K562 (cell line): Measurements from ENCODE around the gene PTPRT. TPM values are rescaled to one million over a fixed set of nuclear protein-coding genes. Genes with fewer than 3 reads are reported as not detected.

Experiments
- ATAC-seq: fragments of 200-7000 bp; cut with Tn5 transposase; 3 replicates; pipeline ENCODE4 v1.9.1; 2020; ENCODE audit warnings: moderate library complexity
- BruUV-seq: library from RNA; stranded (reverse); fragments of 400-500 nt; replicated peaks from 2 replicates; lab custom pipeline; 2021; lab: Mats Ljungman, UMichigan
- CTCF ChIA-PET: fragments of 300-600 bp; formaldehyde crosslinking; extraction: SDS; loops from one replicate; lab custom pipeline; 2021; ENCODE audit warnings: low intra/inter-chr PET ratio; lab: Yijun Ruan, JAX
- POLR2A ChIA-PET: fragments of 300-600, 350-650 bp; sonication (Branson Sonifier 250); formaldehyde crosslinking; extraction: SDS; loops from one replicate; lab custom pipeline; 2021; ENCODE audit warnings: antibody characterized with exemption, inconsistent platforms; lab: Yijun Ruan, JAX
- DNase-seq, 4 experiments: peaks; one replicate each; pipeline versions ENCODE4 v3.0.0 to v3.0.0-alpha.2; 2011 to 2018; ENCODE audit warnings: low spot score in 3 of 4, mixed read lengths in 3 of 4; ENCODE audit errors: extremely low read depth in 1 of 4
- FAIRE-seq: peaks from 2 replicates; lab custom pipeline; 2011; peaks lifted over from hg19 to GRCh38; lab: Jason Lieb, UNC
- H2AFZ ChIP-seq: 2 replicates; pipeline ENCODE4 v1.6.0; 2011; ENCODE audit warnings: low read depth, low read length, control low read depth, inconsistent platforms
- H3K27ac ChIP-seq: fragments of 200-600 bp; 3 replicates; pipeline ENCODE4 v1.8.0; 2011; ENCODE audit warnings: low read depth, mild to moderate bottlenecking, control low read depth, inconsistent platforms, low read length, moderate library complexity, mixed read lengths; ENCODE audit errors: extremely low read depth
- H3K27me3 ChIP-seq, 2 experiments: fragments of 300-600 bp in 1 of 2; 2 replicates in 1 of 2; 3 replicates in 1 of 2; pipeline versions ENCODE4 v1.6.0 to v1.8.0; 2011; ENCODE audit warnings: inconsistent platforms in 2 of 2, low read length in 2 of 2, mild to moderate bottlenecking in 1 of 2, mixed read lengths in 1 of 2, moderate library complexity in 1 of 2; ENCODE audit not compliant: control insufficient read depth in 2 of 2, insufficient read depth in 2 of 2
- H3K36me3 ChIP-seq: fragments of 300-600 bp; 3 replicates; pipeline ENCODE4 v1.8.0; 2011; ENCODE audit warnings: mild to moderate bottlenecking, low read length, inconsistent platforms; ENCODE audit not compliant: control insufficient read depth, insufficient read depth
- H3K4me1 ChIP-seq, 2 experiments: fragments of 200-600 bp in 1 of 2; replicated peaks in 1 of 2; 2 replicates in 1 of 2; 3 replicates in 1 of 2; pipeline versions ENCODE4 v1.5.1 to v1.8.0; 2011; ENCODE audit warnings: inconsistent platforms in 2 of 2, low read length in 2 of 2, mild to moderate bottlenecking in 1 of 2, mixed read lengths in 1 of 2, moderate library complexity in 1 of 2; ENCODE audit not compliant: control insufficient read depth in 2 of 2, insufficient read depth in 2 of 2
- H3K4me2 ChIP-seq: 2 replicates; pipeline ENCODE4 v1.6.1; 2011; ENCODE audit warnings: low read length, control low read depth, inconsistent platforms, mixed read lengths; ENCODE audit not compliant: insufficient read depth
- H3K4me3 ChIP-seq: fragments of 200-600 bp; sonication (generic), shearing (Covaris generic); 2 replicates; pipeline ENCODE4 v1.5.1; 2016; ENCODE audit warnings: control low read depth, inconsistent platforms
- H3K79me2 ChIP-seq: fragments of 200-600 bp; 3 replicates; pipeline ENCODE4 v1.8.0; 2011; ENCODE audit warnings: low read length, inconsistent platforms; ENCODE audit not compliant: control insufficient read depth, insufficient read depth
- H3K9ac ChIP-seq, 2 experiments: 2 replicates each; pipeline versions ENCODE4 v1.6.0 to v1.6.1; 2011; ENCODE audit warnings: low read depth in 2 of 2, low read length in 2 of 2, control low read depth in 1 of 2, inconsistent platforms in 1 of 2, mild to moderate bottlenecking in 1 of 2, mixed read lengths in 1 of 2; ENCODE audit not compliant: insufficient read depth in 1 of 2
- H3K9me1 ChIP-seq: one replicate; pipeline ENCODE4 v1.6.0; 2011; ENCODE audit warnings: inconsistent platforms, mild to moderate bottlenecking, low read length, moderate library complexity; ENCODE audit not compliant: control insufficient read depth, insufficient read depth
- H3K9me3 ChIP-seq: replicated peaks from 2 replicates; pipeline ENCODE4 v1.5.1; 2011; ENCODE audit warnings: low read depth, low read length, inconsistent platforms; ENCODE audit not compliant: control insufficient read depth, insufficient read depth
- H4K20me1 ChIP-seq: replicated peaks from 2 replicates; pipeline ENCODE4 v1.6.1; 2011; ENCODE audit warnings: low read length, inconsistent platforms, mixed read lengths; ENCODE audit not compliant: control insufficient read depth, insufficient read depth
- CTCFL ChIP-seq: IDR thresholded peaks from 2 replicates; pipeline ENCODE4 v1.6.1; 2011; ENCODE audit warnings: borderline replicate concordance, low read depth, mild to moderate bottlenecking, moderate library complexity, low read length; ENCODE audit not compliant: insufficient read depth, poor library complexity, severe bottlenecking
- DPF2 ChIP-seq: fragments of 450-650 bp; IDR thresholded peaks from 2 replicates; pipeline ENCODE4 v1.6.1; 2016
- HINFP ChIP-seq: fragments of 450-650 bp; conservative IDR thresholded peaks from 2 replicates; pipeline ENCODE4 v1.6.1; 2016; ENCODE audit warnings: missing genetic modification characterization, low read depth, mild to moderate bottlenecking, control low read depth, missing compliant biosample characterization
- NCOR1 ChIP-seq: fragments of 450-650 bp; IDR thresholded peaks from 2 replicates; pipeline ENCODE4 v1.6.1; 2016; ENCODE audit warnings: mild to moderate bottlenecking, moderate library complexity
- ZNF785 ChIP-seq: fragments of 250-450 bp; sonication (Bioruptor Pico); IDR thresholded peaks from 2 replicates; pipeline ENCODE4 v1.4.0; 2020; ENCODE audit warnings: mild to moderate bottlenecking
- WGBS: fragments of 100-300 bp; shearing (Covaris generic); methylation state at CpG from one replicate; pipeline ENCODE4 v1.1.6; 2016; ENCODE audit warnings: low coverage, mixed read lengths; ENCODE audit not compliant: insufficient coverage; ENCODE audit errors: missing lambda C conversion rate; 5-methylcytosine and 5-hydroxymethylcytosine counted together
- in situ Hi-C: fragments of 300-500 bp; cut with MboI; formaldehyde crosslinking; loops from 4 replicates; pipeline ENCODE4 v1.15.0; 2018; ENCODE audit warnings: inconsistent platforms, mixed read lengths
- intact Hi-C: fragments of 100-400 bp; cut with micrococcal nuclease; formaldehyde crosslinking; loops from 2 replicates; pipeline ENCODE4 v1.14.2; 2022
- polyA plus RNA-seq, 8 experiments: library from polyadenylated mRNA; depleted of rRNA in 4 of 8; stranded (reverse) in 5 of 8; unstranded in 3 of 8; fragments of >200 nt; fragmentation: Nextera tagmentation in 2 of 8; fragmentation: Illumina TruSeq in 1 of 8; extraction: Ambion mirVana in 2 of 8; extraction: Trizol in 1 of 8; gene quantifications; 2 replicates each; pipeline versions ENCODE4 v1.2.1 to v1.2.3, GENCODE V29; 2011 to 2014; ENCODE audit warnings: inconsistent platforms in 1 of 8, missing spikeins in 1 of 8
- total RNA-seq, 7 experiments: library from RNA; depleted of rRNA in 6 of 7; stranded (reverse); fragments of >200 nt in 6 of 7; fragmentation: Illumina TruSeq in 2 of 7; extraction: Trizol in 2 of 7; gene quantifications; 2 replicates each; pipeline versions ENCODE4 v1.2.1 to v1.2.3, GENCODE V29; 2011 to 2021; ENCODE audit warnings: low replicate concordance in 1 of 7

PTPRT gene
- total and polyA plus RNA-seq, 9 of the 15 experiments (the other 6 are each of a cell fraction or from before 2014, with no cell fraction given): not detected

GRCh38 chr20:42734660-42735368 lies 454.9 kb downstream of the PTPRT start:
- Histone ChIP-seq H3K27ac (no peak overlapping the region), H2AFZ (no peak overlapping the region), H3K9me3 (no peaks in the 10 kb centered on the region), H4K20me1 (no peaks in the 10 kb centered on the region), H3K79me2 (no peaks in the 10 kb centered on the region), H3K27me3 (no peaks in the 10 kb centered on the region), H3K4me1 (no peaks in the 10 kb centered on the region), H3K4me2 (no peak overlapping the region), H3K9me1 (no peaks in the 10 kb centered on the region), H3K9ac (no peak overlapping the region), H3K36me3 (no peaks in the 10 kb centered on the region), H3K4me3 (no peak overlapping the region)
- WGBS: 0% methylated on average over 5 of the region's 5 CpGs
- TF ChIP-seq CTCFL (no peak), HINFP (tag) (no peak), NCOR1 (no peak), ZNF785 (CRISPR knock-in tag) (no peak), DPF2 (no peak)
- intact Hi-C loops: no loop called here
- CTCF ChIA-PET: no interaction called here
- in situ Hi-C loops: no loop called here
- ATAC-seq (no peak), FAIRE-seq (no peak), DNase-seq (no peak)
- no TSS peak for BruUV-seq
- POLR2A ChIA-PET: interaction anchor here (0.6 kb wide), 1 partner anchor 16 kb away, joined by 3 read pairs; no protein-coding TSS in a partner anchor
